Heart left ventricle (tissue), 13 donors: ENCODE data around the gene AEBP1.

Experiments used
- POLR2A ChIP-seq, 2 donors: fragments of 450-650 bp; IDR thresholded peaks; one replicate each; pipeline ENCODE4 v1.6.1; 2017; ENCODE audit warnings: antibody characterized with exemption in 2 of 2, mild to moderate bottlenecking in 2 of 2, moderate library complexity in 2 of 2
- TF ChIP-seq, protein P1 (sequence below), 12 donors: fragments of 200-600 bp; sonication (generic) in 4 of 12; IDR thresholded peaks; one replicate each; pipeline versions ENCODE4 v1.5.0 to v1.8.0; 2018 to 2022; ENCODE audit warnings: antibody characterized with exemption in 12 of 12, mild to moderate bottlenecking in 5 of 12
- donor health status: ischemic (EF 13 %, LVEDD 7.1; RV severe dilation, severe dysfunction).
- donor health status: DM: no; HTN: yes; CAD: no.
- donor health status: DM: no; HTN: no; CAD: no.
- donor health status: ischemic (EF 25% LVEDD 6.9; RV normal size, moderate dysfunction).
- donor health status: ischemic (EF 25% LVEDD 5.7; RV mildly dilated, moderate dysfunction).
- donor health status: ischemic (EF 35%, LVEDD 5.7; RV mildly dilated, moderate dysfunction).
- donor health status: nonischemic (EF 11% LVEDD 7.7; RV severe dilation, severe dysfunction).
- donor health status: DM: yes; HTN: yes; CAD: no.
- donor health status: PGD.
- donor health status: ischemic (EF 29% LVEDD 5.4; RV normal size, mild dysfunction).
- donor health status: nonischemic (EF 23%, LVEDD 6.1; RV moderate dilation, normal function).

DNA sequence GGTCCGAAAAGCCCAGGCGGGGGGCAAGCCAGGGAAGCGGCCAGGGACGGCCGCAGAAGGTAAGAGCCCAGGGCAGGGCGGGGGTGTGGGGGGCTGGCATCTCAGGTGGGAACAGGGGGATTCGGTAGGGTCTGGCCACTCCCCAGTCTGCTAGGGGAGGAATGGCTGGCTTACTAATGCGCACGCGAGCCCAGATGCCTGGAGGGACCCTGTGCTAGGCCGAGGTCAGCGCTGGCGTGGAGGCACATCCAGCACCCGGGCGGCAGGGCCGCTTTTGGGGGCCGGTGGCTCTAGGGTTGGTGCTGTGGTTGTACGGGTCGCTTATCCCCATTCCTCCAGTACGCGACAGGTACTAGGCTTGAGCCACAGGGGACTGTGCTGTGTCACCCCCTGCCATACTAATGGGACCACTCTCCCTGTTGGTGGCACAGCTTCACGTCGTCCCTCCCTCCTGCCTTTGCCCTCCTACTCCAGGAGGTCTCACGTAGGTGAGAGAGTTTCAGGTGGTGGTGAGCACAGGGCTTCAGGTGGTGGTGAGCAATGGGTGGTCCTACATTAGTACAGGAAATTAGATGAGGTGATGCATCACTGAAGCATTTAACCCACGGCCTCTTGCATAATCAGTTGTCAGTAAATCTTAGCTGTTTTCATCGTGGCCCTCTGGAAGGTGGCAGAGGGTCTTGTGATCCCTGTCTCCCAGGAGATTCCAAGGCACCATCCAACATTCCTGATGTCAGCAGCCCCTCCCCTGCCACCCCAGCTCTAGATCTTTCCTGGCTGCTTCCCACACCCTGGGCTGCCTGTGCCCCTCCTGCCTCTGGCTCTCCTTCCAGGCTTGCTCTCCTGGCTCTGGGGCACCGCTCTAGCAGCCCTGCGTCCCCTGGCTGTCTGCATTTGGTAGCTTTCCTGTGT, 971 bp downstream of the AEBP1 start:
- TF ChIP-seq, protein P1, sequence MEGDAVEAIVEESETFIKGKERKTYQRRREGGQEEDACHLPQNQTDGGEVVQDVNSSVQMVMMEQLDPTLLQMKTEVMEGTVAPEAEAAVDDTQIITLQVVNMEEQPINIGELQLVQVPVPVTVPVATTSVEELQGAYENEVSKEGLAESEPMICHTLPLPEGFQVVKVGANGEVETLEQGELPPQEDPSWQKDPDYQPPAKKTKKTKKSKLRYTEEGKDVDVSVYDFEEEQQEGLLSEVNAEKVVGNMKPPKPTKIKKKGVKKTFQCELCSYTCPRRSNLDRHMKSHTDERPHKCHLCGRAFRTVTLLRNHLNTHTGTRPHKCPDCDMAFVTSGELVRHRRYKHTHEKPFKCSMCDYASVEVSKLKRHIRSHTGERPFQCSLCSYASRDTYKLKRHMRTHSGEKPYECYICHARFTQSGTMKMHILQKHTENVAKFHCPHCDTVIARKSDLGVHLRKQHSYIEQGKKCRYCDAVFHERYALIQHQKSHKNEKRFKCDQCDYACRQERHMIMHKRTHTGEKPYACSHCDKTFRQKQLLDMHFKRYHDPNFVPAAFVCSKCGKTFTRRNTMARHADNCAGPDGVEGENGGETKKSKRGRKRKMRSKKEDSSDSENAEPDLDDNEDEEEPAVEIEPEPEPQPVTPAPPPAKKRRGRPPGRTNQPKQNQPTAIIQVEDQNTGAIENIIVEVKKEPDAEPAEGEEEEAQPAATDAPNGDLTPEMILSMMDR (IDR thresholded peaks at IDR 0.05): no peak
- TF ChIP-seq POLR2A (IDR thresholded peaks at IDR 0.05): no peak
